ENCODE measurements around the gene GPR141.
"Not testable (repeated sequence)": the region's sequence is repeated elsewhere in the genome, so short reads cannot be mapped to it uniquely, and the experiment has no call there.

The GPR141 gene

GRCh38 chr7:37684927-37685326, 1.4 kb downstream of the GPR141 start:
- no peak for DNase-seq (ENCODE audit: low read depth in 2 of 3, low spot score in 2 of 3)

DNA sequence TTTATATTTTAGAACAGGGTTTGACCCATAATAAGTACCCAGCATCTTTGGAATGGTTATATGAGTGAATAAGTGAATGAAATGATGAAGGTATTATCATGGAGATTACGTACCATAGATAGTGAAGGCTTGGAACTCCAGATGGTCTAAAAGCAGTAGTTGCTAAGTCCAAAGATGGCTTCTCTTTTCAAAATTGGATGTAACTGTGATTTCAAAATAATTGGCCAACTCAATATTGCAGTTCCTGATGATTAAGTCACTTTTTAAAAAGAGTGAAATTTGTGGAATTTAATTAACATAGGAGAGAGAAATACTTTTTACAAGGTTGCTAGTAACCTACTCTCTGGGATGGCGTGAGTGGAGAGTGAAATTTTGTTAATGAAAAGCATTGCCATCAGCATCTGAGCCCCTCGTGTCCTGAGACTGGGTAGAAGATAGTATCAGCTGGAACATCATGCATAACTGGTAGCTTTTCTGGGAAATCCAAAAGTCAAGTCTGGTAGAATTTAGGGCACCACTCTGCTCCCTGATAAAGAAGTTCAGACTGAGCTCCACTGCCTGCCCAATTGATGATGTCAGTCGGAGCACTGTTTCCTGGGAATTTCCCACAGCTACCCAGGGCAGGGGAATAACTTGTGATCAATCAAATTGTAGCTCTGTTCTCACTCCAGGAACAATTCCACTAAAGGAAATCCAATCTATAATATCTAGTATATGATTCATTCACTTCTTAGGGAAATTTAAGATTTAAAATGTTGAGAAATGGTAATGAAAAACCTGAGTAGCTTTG, 3.2 kb downstream of the GPR141 start:
- no peak for DNase-seq (ENCODE audit: low read depth in 2 of 3, low spot score in 2 of 3)

GRCh38 chr7:37690206-37690605, 6.6 kb downstream of the GPR141 start:
- DNase-seq (ENCODE audit: low read depth in 2 of 3, low spot score in 2 of 3), result no peak

- no peak for DNase-seq (ENCODE audit: low read depth in 2 of 3, low spot score in 2 of 3)
These were observed 10.9 kb downstream of the GPR141 start for GRCh38 chr7:37694208-37695094.

DNA sequence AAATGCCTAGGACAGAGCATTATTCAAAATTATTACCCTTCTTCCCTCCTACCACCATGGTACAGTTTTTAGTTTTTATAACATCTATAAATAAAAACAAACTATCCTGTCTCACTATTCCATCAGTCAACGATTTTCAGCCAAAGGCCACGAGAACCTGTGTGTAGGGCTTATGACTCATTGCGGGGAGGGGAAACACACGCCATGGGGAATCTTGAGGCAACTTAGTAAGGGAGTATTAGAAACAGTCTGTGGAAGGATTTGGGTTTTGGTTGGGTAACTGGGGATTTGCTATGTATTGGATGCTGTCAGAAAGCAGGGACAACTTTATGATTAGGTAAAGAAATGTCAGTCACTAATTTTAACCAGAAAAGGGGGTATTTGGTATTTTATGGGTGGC, 14.7 kb downstream of the GPR141 start:
- DNase-seq (ENCODE audit: low read depth in 2 of 3, low spot score in 2 of 3), result no peak

GRCh38 chr7:37698782-37699181, 15.2 kb downstream of the GPR141 start:
- no peak for DNase-seq (ENCODE audit: low read depth in 2 of 3, low spot score in 2 of 3)

GRCh38 chr7:37701769-37702168, 18.2 kb downstream of the GPR141 start:
- no peak for DNase-seq (ENCODE audit: low read depth in 2 of 3, low spot score in 2 of 3)

DNA sequence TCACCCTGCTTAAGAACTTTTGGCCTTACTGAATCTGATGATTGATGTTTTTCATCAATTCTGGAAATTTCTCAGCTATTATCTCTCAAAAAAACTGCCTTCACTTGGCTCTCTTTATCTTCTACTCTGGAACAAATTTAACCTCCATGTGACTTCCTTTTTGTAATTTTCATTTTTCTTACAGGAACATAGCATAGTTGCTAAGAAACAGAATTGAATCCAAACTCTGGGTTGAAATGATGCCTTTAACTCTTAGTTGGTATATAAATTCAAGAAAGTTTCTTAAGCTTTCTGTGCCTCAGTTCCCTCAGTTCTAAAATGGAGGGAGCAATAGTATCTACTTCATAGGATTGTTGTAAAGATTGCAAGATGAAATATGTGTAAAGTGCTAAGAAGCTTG, 19.8 kb downstream of the GPR141 start:
- DNase-seq (ENCODE audit: low read depth in 2 of 3, low spot score in 2 of 3), result no peak

- not testable (repeated sequence) for DNase-seq (ENCODE audit: low read depth in 2 of 3, low spot score in 2 of 3)
These were observed 20.8 kb downstream of the GPR141 start for GRCh38 chr7:37704328-37704833.

GRCh38 chr7:37705976-37706375, 22.4 kb downstream of the GPR141 start:
- DNase-seq (ENCODE audit: low read depth in 2 of 3, low spot score in 2 of 3), result no peak

- no peak for DNase-seq (ENCODE audit: low read depth in 2 of 3, low spot score in 2 of 3)
These were observed 23.2 kb downstream of the GPR141 start for GRCh38 chr7:37706804-37707203.

- DNase-seq (ENCODE audit: low read depth in 2 of 3, low spot score in 2 of 3), result no peak
These were observed 24.4 kb downstream of the GPR141 start for GRCh38 chr7:37707754-37708485.

DNA sequence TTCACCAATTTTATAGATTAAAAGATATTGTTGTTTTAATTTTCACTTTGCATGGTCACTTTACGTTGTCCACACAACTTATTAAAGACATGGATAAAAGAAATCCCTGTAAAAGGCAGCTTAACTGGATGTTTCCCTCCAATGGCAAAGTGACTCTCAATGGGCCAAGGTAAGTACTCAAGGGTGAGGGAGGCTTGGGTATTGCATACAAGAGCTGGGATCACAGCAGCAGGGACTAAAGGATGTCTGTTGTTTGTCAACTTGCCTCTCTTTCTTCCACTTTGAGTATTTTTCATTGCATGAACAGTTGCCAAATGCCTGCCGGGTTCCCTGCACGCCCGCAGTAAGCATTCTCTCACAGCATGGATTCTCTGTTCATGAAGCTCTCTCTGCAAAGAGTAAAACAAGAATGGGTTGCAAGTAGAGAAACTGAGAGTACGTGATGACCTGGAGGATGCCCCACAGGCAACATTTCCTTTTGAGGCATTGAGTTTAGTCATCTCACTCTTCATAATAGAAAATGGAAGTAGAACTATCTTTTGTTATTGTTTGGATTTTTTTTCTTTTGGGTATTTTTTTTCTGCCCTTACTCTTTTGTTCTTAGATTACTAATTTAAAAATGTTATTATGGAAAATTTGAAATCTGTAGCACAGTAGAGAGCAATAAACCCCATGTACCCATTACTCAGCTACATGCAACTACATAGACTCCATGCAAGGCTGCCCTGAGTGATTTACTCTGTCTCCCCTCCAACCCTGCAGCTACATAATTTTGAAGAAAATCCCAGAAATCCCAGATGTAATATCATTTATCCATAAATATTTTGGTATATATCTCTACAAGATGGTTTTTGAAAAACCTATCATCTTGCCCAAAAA, 26.3 kb downstream of the GPR141 start:
- DNase-seq (ENCODE audit: low read depth in 2 of 3, low spot score in 2 of 3), result no peak

- no peak for DNase-seq (ENCODE audit: low read depth in 2 of 3, low spot score in 2 of 3)
These were observed 30.0 kb downstream of the GPR141 start for GRCh38 chr7:37713613-37714012.

DNA sequence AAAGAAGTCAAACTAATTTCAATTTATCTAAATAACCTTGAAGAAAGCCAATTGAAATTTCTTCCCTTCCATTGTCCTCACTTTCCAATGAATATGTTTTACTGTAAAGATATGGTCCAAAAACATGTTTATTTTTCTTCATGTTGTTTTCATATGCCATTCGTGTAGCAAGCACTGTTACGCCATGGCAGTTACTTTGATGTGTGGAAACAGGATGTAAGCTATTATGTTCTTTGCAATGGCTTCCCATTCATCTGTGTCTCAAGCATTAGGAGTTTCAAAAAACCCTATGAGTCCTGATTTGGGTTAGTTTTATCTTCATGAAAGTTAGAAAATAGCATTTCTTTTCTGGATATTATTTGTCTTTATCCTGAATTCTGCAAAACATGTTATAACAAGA, 31.0 kb downstream of the GPR141 start:
- DNase-seq (ENCODE audit: low read depth in 2 of 3, low spot score in 2 of 3), result no peak

GRCh38 chr7:37718585-37718984, 35.0 kb downstream of the GPR141 start:
- no peak for DNase-seq (ENCODE audit: low read depth in 2 of 3, low spot score in 2 of 3)

GRCh38 chr7:37719077-37719476, 35.5 kb downstream of the GPR141 start:
- DNase-seq (ENCODE audit: low read depth in 2 of 3, low spot score in 2 of 3), result no peak

DNA sequence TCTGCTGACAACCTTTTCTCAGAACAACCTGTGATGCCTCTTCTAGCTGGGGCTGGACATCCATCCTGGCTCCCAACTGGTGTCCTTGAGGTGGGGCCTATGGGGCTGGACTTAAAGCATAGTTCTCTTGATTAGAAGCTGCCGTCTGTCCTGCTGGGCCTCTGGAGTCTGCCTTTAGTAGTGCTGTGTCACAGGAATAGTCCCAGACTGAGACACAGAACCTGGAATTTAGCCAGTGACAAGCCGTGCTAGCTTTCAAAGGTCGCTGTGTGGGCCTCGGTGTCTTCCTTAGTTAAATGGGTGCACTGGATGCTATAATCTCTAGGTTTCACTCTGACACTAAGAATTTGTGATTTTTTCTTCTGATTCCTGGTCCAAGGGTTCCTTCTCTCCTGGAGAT, 41.2 kb downstream of the GPR141 start:
- DNase-seq (ENCODE audit: low read depth in 2 of 3, low spot score in 2 of 3), result no peak

DNA sequence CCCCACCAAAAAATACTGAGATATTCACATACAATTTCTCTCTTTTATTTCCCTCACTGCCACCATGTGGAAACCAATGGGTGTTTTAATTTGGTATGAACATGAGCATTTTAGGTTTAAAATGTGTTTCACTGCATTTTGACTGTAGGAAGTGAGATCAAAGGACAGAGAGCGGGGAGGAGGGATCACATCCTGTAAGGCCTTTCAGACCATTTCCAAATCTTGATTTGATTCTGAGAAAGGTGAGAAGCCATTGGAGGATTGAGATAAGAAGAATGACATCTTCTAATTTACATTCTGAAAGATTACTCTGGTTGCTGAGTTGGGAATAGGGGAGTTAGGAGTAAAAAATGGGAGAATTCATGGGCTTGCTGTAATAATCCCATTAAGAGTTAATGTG, 42.5 kb downstream of the GPR141 start:
- no peak for DNase-seq (ENCODE audit: low read depth in 2 of 3, low spot score in 2 of 3)

- no peak for DNase-seq (ENCODE audit: low read depth in 2 of 3, low spot score in 2 of 3)
These were observed 45.2 kb downstream of the GPR141 start for GRCh38 chr7:37728747-37729146.
